ENCODE results near the gene AEN.

AEN gene

DNA sequence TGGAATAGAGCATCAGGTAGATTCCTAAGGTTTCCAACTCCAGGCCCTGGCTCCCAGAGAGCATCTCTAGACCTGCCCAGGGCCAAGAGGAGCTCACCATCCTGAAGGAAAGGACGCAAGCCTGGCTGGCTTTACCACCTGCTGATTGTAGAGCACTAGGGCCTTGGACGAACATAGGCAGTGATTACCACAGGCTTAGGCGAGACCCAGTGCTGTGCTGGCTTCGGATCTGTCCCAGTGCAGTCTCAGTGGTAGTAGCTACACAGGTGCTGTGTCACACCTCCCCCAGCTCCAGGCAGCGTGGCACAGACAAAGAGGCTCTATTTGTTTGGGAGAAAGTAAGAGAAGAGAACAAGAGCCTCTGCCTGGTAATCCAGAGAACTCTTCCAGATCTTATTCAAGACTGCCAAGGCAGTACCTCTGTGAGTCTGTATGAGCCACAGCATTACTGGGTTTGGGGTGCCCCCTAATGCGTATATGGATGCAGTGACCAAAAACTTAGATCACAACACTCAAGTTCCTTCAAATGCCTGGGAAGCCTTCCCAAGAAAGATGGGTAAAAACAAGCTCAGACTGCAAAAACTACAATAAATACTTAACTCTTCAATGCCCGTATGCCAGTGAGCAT is 43.1 kb downstream of the AEN start:
- peak; percentile 41 for DNase-seq (ENCODE audit: low read depth)

DNA sequence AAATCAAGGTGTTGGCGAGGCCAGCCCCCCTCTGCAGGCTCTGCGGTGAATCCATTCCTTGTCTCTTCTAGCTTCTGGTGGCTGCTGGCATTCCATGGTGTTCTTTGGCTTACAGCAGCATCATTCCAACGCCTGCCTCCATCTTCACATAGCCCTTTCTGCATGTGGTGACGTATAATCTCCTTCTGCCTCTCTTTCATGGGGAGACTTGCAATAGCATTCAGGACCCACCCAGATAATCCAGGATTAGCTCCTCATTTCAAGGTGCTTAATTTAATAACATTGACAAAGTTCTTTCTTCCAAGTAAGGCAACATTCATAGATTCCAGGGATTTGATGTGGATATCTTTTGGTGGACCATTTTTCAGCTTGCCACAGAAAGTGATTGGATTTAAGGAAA is 53.5 kb downstream of the AEN start:
- DNase-seq (ENCODE audit: low read depth), result no peak

- DNase-seq (ENCODE audit: low read depth), result no peak
Observed at GRCh38 chr15:88678755-88679154, 57.6 kb downstream of the AEN start.

DNA sequence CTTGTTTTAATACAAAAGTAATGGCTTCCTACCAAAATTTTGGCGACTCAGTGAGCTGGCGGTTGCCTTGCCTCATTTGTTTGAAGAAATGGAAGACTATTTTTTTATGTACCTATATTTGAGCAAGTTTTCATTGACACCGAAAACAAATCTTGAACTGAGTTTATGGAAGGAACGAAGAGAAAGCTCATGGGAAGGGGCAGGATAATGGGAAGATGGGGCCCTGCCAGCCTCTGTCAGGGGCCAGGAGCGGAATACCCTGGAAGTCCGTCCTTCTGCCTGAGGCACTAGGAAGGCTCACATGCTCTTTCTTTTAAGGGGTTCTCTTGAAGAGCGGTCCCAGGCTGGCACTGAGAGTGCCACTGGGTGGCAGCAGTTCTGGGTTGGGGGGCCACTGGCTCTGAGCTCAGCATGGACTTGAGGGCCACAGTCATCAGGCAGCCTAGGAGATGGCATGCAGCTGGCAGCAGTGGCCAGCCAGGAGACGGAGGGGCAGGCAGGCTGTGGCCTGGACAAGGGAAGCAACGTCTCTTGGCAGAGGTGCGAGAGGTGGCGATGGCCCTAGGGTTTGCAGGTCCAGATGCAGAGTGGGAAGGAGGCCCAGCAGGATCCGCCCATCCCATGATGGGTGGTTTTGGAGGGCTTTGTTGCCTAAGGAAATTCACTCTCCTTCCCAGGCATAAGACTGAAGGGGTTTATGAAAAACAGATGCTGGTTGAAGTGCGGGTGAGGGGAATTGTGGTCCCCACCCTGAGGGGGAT is 59.3 kb downstream of the AEN start:
- no peak for DNase-seq (ENCODE audit: low read depth)

- no peak for DNase-seq (ENCODE audit: low read depth)
Observed at GRCh38 chr15:88681610-88682221, 60.6 kb downstream of the AEN start.
